ENCODE results near the gene PLAGL2.

DNA sequence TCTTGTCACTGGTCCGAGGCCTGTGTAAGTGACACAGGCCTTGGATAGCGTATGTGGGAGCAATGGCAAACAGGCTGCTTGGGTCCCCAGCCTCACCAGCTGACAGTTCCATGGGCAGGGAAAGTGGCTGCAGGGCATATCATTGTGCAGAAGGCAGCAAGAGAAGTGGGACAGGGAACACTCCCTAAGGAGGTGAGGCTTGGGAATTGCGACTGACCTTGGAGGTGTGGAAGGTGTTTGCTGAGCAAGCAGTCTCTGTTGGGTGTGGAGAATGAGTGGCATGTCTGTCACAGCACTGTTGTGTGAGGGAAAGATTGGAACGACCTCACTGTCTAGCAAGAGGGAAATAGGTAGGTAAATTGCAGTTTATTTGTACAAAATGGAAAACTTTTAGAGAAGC, 16.9 kb upstream of the PLAGL2 start:
- TF ChIP-seq, protein P1, sequence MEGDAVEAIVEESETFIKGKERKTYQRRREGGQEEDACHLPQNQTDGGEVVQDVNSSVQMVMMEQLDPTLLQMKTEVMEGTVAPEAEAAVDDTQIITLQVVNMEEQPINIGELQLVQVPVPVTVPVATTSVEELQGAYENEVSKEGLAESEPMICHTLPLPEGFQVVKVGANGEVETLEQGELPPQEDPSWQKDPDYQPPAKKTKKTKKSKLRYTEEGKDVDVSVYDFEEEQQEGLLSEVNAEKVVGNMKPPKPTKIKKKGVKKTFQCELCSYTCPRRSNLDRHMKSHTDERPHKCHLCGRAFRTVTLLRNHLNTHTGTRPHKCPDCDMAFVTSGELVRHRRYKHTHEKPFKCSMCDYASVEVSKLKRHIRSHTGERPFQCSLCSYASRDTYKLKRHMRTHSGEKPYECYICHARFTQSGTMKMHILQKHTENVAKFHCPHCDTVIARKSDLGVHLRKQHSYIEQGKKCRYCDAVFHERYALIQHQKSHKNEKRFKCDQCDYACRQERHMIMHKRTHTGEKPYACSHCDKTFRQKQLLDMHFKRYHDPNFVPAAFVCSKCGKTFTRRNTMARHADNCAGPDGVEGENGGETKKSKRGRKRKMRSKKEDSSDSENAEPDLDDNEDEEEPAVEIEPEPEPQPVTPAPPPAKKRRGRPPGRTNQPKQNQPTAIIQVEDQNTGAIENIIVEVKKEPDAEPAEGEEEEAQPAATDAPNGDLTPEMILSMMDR (IDR thresholded peaks at IDR 0.05) = no peak
- TF ChIP-seq EP300 (IDR thresholded peaks at IDR 0.05) (no peak), POLR2AphosphoS5 (IDR thresholded peaks at IDR 0.05) (no peak)

All from upper lobe of left lung (tissue), 4 donors.